Upper lobe of left lung (tissue), 4 donors: ENCODE data around the gene SCYGR7.

Source experiments
- CTCF ChIP-seq, 6 experiments: fragments of 450-650 bp in 4 of 6; fragments of 200-600 bp in 2 of 6; sonication (generic) in 2 of 6; IDR thresholded peaks; one replicate each; pipeline ENCODE4 v1.5.1; 2016 to 2019; ENCODE audit warnings: antibody characterized with exemption in 6 of 6
- EP300 ChIP-seq, 4 donors: sonication (generic); formaldehyde crosslinking; IDR thresholded peaks; one replicate each; pipeline ENCODE4 v1.5.1; 2017; ENCODE audit warnings: antibody characterized with exemption in 4 of 4, control low read depth in 2 of 4
- POLR2A ChIP-seq, 4 donors: fragments of 450-650 bp; IDR thresholded peaks; one replicate each; pipeline ENCODE4 v1.5.1; 2016 to 2017; ENCODE audit warnings: antibody characterized with exemption in 4 of 4, mild to moderate bottlenecking in 2 of 4
- POLR2AphosphoS5 ChIP-seq, 2 donors: sonication (generic); formaldehyde crosslinking; IDR thresholded peaks; one replicate each; pipeline ENCODE4 v1.5.1; 2017; ENCODE audit warnings: antibody characterized with exemption in 2 of 2

- no peak for TF ChIP-seq POLR2A (IDR thresholded peaks at IDR 0.05)
- peak; percentile 80 to 91 (median 83) for TF ChIP-seq CTCF (IDR thresholded peaks at IDR 0.05)
- TF ChIP-seq POLR2AphosphoS5 (IDR thresholded peaks at IDR 0.05): no peak
- TF ChIP-seq EP300 (IDR thresholded peaks at IDR 0.05): no peak
Measured at GRCh38 chr2:227766373-227766883, 38.3 kb downstream of the SCYGR7 start.
